Stimulated activated CD8-positive, alpha-beta memory T cell treated with anti-CD3 and anti-CD28 coated beads, Interleukin-12 subunit alpha, Interleukin-12 subunit beta, amount 100 ng/mL, for 1 hour (primary cell): ENCODE results near the gene IL17F.
"Not testable (repeated sequence)": the region's sequence is repeated elsewhere in the genome, so short reads cannot be mapped to it uniquely, and the experiment has no call there.

ENCODE experiments used
- DNase-seq: peaks from one replicate; pipeline ENCODE4 v3.0.0-alpha.2; 2020; ENCODE audit warnings: low read depth

IL17F gene

GRCh38 chr6:52245425-52245824 is 1.1 kb upstream of the IL17F start:
- DNase-seq = no peak

- no peak for DNase-seq
Observed at GRCh38 chr6:52243282-52243893, 912 bp downstream of the IL17F start.

- no peak for DNase-seq
Observed at GRCh38 chr6:52241819-52242218, 2.5 kb downstream of the IL17F start.

DNA sequence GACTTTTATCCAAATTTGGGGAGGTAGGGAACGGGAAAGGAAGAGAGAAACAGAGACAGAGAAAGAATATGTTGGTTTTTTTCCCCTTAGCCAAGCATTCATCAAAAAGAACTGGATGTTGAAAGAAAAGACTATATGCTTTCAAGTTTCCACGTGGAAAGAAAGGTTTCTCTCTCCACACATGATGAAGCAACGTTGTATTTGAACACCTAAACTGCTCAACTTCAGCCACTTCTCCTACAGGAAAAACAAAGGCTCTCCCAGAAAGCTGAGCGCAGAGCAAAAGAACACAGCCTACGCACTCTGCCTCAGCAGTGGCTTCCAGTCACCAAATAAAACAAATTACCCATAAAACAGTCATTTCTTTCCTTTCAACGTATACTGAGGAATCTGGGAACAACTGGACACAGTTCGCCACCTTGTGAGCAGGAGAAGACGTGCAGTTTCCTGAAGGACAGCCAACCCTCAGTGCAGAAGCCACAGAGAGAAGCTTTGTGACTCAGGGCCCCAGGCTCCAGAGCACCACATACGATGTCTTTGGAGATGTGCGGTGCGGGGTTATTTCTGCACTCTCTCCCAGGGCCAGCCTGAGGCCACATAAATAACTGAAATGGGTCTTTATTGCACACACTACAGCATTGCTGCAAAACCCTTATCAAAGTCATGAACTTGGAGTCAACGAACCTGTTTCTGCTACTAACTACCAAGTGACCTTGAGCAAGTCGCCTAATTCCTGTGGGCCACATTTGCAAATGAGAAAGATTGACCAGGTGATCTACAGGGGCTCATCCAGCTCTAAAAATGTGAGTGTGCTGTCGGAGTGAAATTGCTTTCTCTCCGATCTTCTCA is 10.1 kb downstream of the IL17F start:
- no peak for DNase-seq

DNA sequence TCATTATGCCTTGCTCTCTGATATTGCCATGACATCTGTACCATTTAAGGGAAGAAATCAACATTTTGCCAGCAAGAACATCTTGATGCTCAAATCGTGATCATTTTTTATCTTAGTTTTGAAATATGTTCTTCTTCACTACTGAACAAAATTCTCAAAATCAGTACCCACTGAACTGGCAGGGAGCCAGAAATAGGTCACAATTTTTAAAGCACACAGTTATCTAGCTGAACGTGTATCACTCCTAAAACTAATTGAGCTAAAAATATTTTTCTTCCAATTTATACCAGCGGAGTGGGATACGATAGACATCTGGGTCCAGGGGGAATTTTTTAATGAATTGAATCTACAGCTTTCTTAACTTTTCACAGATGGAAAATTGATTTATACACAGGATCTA is 11.3 kb downstream of the IL17F start:
- DNase-seq = no peak

DNA sequence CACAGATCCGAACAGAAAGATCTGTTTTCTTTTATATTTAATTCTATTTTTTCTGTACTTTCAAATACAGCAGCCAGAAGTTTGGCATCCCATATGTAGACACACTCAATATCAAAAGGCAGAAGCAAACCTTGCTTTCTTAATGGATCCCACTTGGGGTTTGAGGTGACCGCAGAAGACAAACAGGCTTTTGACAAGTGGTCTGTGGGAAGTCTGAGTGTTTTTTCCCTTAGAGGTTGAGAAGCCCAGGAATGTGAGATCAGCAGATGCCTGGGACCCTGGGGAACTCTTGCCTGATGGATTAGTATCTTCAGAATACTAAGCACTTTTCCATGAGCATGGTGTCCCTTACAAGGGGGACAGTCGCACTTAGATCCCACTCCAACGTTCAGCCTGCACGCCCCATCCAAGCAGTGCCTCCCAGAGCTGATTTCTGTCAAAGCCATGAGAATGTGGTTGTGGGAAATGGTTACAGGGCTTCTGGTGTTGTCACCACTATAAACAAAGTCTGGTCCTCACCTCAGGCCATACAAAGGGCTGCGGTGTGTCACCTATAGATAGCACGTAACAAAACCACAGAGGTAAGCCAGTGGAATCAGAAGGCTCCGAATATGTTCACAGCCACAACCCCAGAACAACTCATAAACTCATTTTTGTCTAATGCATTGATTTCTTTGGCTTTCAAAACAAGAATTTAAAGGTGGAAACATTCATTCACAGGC is 12.7 kb downstream of the IL17F start:
- no peak for DNase-seq

DNA sequence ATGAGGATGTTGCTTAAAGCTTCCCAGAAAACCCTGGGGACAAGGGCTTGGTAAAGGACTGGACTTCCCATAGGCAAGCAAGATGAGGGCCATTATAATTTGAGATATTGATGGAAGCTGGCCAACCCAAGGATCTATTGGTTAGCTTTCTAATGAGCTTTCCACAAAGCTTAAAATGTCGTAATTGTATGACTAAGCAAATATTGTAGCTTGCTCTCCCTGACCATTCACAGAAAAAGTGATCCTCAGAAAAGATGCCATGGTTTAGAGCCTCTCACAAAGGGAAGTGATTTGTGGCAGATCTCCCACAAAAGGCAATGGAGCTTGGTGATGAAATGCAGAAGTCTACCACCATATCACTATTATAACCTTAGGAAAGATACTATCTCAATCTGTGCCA is 13.6 kb downstream of the IL17F start:
- no peak for DNase-seq

GRCh38 chr6:52227495-52227894 is 16.8 kb downstream of the IL17F start:
- no peak for DNase-seq

DNA sequence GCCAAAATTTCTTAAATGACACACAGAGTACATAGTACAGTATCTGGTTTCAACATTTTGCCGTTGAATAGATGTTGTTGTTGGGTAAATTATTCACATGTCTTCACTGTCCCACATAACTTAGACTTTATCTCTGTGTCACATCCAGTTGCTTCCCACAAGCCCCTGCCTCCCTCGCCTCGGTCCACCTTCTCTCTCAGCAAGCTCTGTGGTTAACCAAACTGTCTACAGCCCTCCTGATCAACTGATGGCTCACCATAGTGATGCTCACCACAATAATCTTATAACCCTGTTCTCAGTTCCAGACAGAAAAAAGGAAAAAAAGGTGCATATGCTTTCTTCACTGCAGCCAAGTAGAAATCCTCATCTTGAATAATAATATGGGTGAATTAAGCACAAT is 23.0 kb downstream of the IL17F start:
- no peak for DNase-seq

DNA sequence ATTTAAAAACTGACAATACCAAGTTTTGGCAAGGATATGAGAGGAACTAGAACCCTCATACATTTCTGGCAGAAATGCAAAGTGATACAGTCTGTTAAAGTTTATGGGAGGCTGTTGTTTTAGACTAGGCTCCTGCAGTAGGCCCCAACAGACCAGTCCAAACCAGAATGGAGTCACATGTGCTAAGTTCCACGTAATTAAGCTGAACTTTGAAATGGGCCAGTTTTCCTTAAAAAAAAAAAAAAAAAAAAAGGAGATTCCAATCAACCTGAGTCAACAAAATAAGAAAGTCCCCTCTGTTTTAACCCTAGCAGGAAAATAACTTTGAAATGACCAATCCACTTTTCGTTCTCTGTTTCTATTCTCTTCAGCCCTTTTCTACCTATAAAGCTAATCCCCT is 26.5 kb downstream of the IL17F start:
- DNase-seq = no peak

GRCh38 chr6:52216932-52217575 is 27.2 kb downstream of the IL17F start:
- no peak for DNase-seq

DNA sequence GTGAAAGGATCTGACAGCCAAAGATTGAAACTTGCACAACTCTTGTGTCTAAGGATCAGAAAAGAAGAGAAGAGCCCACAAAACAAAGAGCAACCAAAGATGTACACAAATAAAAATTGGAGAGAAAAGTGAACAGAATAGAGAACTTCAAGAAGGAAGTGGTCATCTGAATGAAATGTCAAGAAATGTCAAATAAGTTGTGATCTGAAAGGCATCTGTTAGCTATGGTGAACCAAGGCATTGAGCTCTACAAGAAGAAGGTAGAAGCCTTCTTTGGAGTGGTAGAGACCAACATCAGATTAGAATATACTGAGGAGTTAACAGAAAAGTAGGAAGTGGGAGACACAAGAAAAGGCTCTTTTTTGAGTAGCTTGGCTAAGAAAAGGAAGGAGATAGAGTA is 28.5 kb downstream of the IL17F start:
- DNase-seq = no peak

- no peak for DNase-seq
Observed at GRCh38 chr6:52213127-52213526, 31.2 kb downstream of the IL17F start.

DNA sequence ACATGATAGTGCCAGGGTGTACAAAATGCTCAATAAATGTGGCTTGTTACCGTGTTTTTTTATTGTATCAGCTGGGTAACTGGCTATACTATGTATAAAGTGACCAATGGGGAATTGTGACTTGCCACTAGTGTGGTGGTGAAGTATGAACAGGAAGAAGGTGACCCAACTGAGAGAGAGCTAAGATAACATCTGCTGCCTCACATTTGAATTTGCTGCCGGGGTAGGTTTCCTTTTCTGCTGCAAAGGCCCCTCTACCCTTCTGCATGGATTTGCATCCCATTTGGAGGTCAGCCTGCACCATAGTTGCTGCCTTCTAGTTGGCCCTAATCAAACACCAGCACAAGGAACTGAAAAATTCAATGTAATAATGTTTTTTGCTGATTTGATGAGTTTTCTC is 34.1 kb downstream of the IL17F start:
- no peak for DNase-seq

DNA sequence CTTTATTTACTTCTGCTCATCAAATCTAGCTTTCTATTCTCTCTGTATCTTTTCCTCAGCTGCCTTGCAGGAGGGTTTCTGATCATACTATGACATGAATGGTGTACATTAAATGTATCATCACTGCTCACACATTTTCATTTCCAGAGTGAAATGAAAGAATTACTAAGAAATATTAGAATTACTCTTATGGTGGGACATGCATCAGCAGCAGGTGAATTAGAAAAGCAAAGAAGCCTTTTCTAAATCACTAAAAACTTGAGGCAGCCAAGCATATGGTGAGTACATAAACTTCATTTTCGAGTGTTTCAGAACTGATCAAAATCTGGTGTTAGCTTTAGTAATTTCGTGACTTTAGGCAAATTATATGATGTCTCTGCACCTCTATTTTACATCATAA is 34.5 kb downstream of the IL17F start:
- no peak for DNase-seq

GRCh38 chr6:52208612-52209011 is 35.7 kb downstream of the IL17F start:
- no peak for DNase-seq

DNA sequence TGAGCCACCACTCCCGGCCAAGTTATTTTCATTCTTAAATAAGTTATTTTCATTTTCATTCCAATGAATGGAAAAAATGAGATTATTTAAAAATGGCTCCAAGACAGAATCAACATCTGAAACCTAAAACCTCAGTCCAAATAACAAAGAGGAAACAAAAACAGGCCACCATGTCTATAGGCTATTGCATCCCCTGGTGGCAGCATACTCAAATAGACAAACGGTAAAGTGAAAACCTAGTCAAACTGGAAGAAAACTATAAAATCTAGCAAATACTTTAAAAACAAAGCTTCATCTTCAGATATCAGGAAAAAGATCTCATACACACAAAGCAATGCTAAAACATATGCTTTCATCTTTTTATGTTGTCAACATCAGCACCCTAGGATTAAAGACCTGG is 37.2 kb downstream of the IL17F start:
- DNase-seq = no peak

DNA sequence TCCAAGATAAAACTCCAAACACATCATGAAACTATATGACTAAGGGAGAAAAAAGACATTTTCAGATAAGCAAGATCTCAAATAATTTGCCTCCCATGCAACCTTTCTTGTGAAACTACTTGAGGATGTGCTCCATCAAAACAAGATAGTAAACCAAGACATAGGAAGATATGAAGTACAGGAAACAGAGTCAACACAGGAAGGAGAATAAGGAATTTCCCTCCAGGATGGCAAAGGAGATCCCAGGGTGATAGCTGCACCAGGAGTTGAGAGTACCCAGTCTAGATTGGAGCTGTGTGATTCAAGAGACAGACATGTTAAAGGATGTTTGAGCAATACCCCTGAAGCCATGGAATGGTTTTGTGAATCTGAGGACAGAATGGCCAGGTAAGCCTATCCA is 42.8 kb downstream of the IL17F start:
- no peak for DNase-seq

DNA sequence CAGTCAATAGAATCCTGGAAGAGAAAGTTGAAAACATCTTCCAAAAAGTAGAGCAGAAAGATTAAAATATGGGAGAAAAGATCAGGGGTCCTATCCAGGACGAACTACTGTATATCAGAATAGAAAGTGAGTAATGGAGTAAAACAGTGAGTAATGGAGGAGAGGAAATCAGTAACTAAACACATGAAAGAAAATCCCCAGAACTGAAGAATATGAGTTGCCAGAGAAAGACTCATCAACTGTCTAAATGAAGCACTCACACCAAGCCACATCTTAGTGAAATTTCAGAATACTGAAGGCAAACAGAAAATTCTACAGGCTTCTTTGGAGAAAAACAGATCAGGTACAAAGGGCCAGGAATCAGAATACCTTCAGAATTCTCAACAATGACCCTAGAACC is 43.3 kb downstream of the IL17F start:
- no peak for DNase-seq

DNA sequence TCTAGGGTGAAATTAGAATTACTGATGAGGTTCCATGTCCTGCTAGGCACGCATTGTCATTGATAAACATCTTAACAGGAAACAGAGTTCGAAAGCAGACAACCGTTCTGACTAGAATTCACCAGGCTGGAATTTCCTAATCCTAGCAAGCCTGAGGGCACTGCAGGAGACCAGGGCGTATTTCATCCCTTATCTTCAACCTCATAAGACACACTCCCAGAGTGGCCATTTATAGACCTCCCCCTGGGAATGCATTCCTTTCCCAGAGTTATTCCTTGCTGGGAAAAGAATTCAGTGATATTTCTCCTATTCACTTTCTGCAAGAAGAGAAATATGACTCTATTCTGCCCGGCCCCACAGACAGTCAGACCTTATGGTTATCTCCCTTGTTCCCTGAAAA is 44.2 kb downstream of the IL17F start:
- not testable (repeated sequence) for DNase-seq

DNA sequence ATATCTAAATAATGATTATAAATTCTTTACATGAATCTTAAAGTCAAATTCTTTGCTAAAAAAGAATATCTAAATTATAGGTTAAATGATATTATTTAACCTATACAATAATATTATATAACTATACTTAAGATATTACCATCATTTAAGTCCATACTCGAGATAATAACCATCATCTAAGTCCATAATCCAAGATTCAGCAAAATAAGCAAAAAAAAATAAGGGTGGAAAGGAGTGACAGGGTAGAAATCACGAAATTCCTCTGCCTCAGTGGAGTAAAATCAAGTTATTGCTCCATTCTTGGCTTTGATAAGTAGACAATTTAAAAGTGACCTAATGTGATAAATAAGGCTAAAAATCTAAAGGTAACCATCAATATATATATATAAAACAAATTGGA is 48.4 kb downstream of the IL17F start:
- no peak for DNase-seq

GRCh38 chr6:52191824-52192223 is 52.5 kb downstream of the IL17F start:
- no peak for DNase-seq

GRCh38 chr6:52190409-52190808 is 53.9 kb downstream of the IL17F start:
- DNase-seq = no peak
